H1 (cell line): Measurements from ENCODE around the gene RAD51B.

Source experiments
- CEBPB ChIP-seq: IDR thresholded peaks from 2 replicates; pipeline ENCODE4 v1.6.1; 2012; ENCODE audit warnings: low read depth, low read length
- EP300 ChIP-seq, 2 experiments: IDR thresholded peaks; 1 replicate in 1 of 2; 2 replicates in 1 of 2; pipeline ENCODE4 v1.6.1; 2011 to 2012; ENCODE audit warnings: low read depth in 2 of 2, low read length in 2 of 2, mild to moderate bottlenecking in 2 of 2, borderline replicate concordance in 1 of 2, inconsistent platforms in 1 of 2, moderate library complexity in 1 of 2
- EZH2 ChIP-seq: fragments of 200-600 bp; sonication (generic); IDR thresholded peaks from 2 replicates; pipeline ENCODE4 v1.7.1; 2012; ENCODE audit warnings: low read depth, mild to moderate bottlenecking, moderate library complexity, low read length, inconsistent platforms; ENCODE audit not compliant: severe bottlenecking
- FOSL1 ChIP-seq: IDR thresholded peaks from 2 replicates; pipeline ENCODE4 v1.6.1; 2011; ENCODE audit warnings: mild to moderate bottlenecking, low read depth, low read length, moderate library complexity; ENCODE audit not compliant: insufficient read depth
- MAFK ChIP-seq: IDR thresholded peaks from 2 replicates; pipeline ENCODE4 v1.6.1; 2012; ENCODE audit warnings: low read depth, mild to moderate bottlenecking, improper control_type of control experiment, low read length
- POLR2A ChIP-seq, 2 experiments: IDR thresholded peaks; 1 replicate in 1 of 2; 2 replicates in 1 of 2; pipeline ENCODE4 v1.6.1; 2011; ENCODE audit warnings: low read depth in 2 of 2, low read length in 2 of 2, mild to moderate bottlenecking in 2 of 2; ENCODE audit errors: control extremely low read depth in 1 of 2
- POLR2AphosphoS5 ChIP-seq: IDR thresholded peaks from 2 replicates; pipeline ENCODE4 v1.6.1; 2011; ENCODE audit warnings: low read depth, low read length
- POU5F1 ChIP-seq: IDR thresholded peaks from 2 replicates; pipeline ENCODE4 v1.6.1; 2011; ENCODE audit warnings: low read depth, mild to moderate bottlenecking, low read length, moderate library complexity
- RAD21 ChIP-seq, 2 experiments: IDR thresholded peaks in 1 of 2; conservative IDR thresholded peaks in 1 of 2; 2 replicates each; pipeline ENCODE4 v1.6.1; 2011; ENCODE audit warnings: low read depth in 2 of 2, low read length in 2 of 2, improper control_type of control experiment in 1 of 2, inconsistent platforms in 1 of 2, mild to moderate bottlenecking in 1 of 2, moderate library complexity in 1 of 2
- TBP ChIP-seq: IDR thresholded peaks from 2 replicates; pipeline ENCODE4 v1.6.1; 2011; ENCODE audit warnings: low read depth, low read length, improper control_type of control experiment
- TEAD4 ChIP-seq: IDR thresholded peaks from 2 replicates; pipeline ENCODE4 v1.6.1; 2012; ENCODE audit warnings: low read depth, low read length, inconsistent platforms, mixed read lengths
- ZNF274 ChIP-seq: IDR thresholded peaks from 2 replicates; pipeline ENCODE4 v1.7.0; 2012; ENCODE audit warnings: low read length, borderline replicate concordance; ENCODE audit errors: extremely low read depth
- TF ChIP-seq, protein P1 (sequence below): IDR thresholded peaks from 2 replicates; pipeline ENCODE4 v1.6.1; 2011; ENCODE audit warnings: low read depth, mild to moderate bottlenecking, low read length; ENCODE audit not compliant: insufficient read depth
- TF ChIP-seq, protein P2 (sequence below), 3 experiments: IDR thresholded peaks; 1 replicate in 2 of 3; 2 replicates in 1 of 3; pipeline versions ENCODE4 v1.5.1 to v1.6.1; 2011; ENCODE audit warnings: low read length in 3 of 3, mild to moderate bottlenecking in 3 of 3, inconsistent platforms in 2 of 3, low read depth in 1 of 3, moderate library complexity in 1 of 3; ENCODE audit not compliant: insufficient read depth in 1 of 3; ENCODE audit errors: control extremely low read depth in 1 of 3

DNA sequence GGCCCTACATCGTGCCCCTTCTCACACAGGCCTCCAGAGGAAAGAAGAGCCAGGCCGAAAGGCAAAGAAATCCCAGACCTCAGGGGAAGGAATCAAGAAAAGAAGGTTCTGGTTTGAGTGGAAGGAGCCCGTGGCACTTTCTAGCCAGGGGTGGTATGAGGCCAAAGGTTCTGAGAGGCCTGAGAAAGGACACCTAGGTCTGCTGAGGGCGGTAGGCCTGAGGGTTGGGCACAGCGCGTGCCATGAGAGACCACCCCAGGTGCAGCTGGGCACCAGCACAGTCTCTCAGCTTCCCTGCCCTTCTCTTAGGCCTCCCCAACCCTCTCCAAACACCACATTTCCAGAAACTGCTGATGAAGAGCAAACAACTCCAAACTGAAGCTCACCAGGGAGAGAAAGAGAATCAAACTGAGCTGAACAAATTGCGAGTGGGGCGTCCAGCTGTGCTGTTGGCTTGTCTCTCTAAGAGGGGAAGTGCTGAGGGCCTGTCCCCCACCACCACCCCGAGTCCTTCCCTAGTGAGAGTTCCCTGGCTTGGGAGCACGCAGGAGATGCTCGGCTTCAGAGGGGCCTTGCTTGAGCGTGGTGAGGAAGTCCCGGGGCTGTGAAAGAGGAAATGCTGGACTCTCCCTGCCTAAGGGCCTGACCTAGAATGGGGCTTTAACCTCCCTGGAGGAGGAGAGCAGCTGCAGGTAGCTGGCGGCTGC lies 788.4 kb downstream of the RAD51B start:
- TF ChIP-seq POLR2AphosphoS5 (no peak), POLR2A (IDR thresholded peaks at IDR 0.05; ENCODE audit: control extremely low read depth in 1 of 2, low read depth in 2 of 2, low read length in 2 of 2) (no peak), EZH2 (no peak), ZNF274 (no peak), FOSL1 (no peak), TBP (no peak), RAD21 (IDR thresholded peaks at IDR 0.05 in 1 of 2, conservative IDR thresholded peaks at IDR 0.05 in 1 of 2; ENCODE audit: low read depth in 2 of 2, low read length in 2 of 2) (no peak), TEAD4 (no peak), POU5F1 (no peak), EP300 (IDR thresholded peaks at IDR 0.05; ENCODE audit: borderline replicate concordance in 1 of 2, low read depth in 2 of 2, low read length in 2 of 2) (no peak), CEBPB (no peak), MAFK (no peak)
- TF ChIP-seq, protein P1, sequence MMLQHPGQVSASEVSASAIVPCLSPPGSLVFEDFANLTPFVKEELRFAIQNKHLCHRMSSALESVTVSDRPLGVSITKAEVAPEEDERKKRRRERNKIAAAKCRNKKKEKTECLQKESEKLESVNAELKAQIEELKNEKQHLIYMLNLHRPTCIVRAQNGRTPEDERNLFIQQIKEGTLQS = no peak
- TF ChIP-seq, protein P2, sequence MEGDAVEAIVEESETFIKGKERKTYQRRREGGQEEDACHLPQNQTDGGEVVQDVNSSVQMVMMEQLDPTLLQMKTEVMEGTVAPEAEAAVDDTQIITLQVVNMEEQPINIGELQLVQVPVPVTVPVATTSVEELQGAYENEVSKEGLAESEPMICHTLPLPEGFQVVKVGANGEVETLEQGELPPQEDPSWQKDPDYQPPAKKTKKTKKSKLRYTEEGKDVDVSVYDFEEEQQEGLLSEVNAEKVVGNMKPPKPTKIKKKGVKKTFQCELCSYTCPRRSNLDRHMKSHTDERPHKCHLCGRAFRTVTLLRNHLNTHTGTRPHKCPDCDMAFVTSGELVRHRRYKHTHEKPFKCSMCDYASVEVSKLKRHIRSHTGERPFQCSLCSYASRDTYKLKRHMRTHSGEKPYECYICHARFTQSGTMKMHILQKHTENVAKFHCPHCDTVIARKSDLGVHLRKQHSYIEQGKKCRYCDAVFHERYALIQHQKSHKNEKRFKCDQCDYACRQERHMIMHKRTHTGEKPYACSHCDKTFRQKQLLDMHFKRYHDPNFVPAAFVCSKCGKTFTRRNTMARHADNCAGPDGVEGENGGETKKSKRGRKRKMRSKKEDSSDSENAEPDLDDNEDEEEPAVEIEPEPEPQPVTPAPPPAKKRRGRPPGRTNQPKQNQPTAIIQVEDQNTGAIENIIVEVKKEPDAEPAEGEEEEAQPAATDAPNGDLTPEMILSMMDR (IDR thresholded peaks at IDR 0.05; ENCODE audit: control extremely low read depth in 1 of 3, insufficient read depth in 1 of 3, low read depth in 1 of 3, low read length in 3 of 3) = no peak
